ENCODE measurements around the gene CNIH1. TPM values are rescaled to one million over a fixed set of nuclear protein-coding genes. Genes with fewer than 3 reads are reported as not detected.

Gene CNIH1
- total and polyA plus RNA-seq, 7 donors, result 97.6 to 261 (median 147) TPM

- H3K27ac ChIP-seq, result no peak overlapping the region
- no peaks in the 10 kb centered on the region for H3K9me3 ChIP-seq
- intact Hi-C loops (cut with DNase I), result no loop called here
- H3K4me1 ChIP-seq, result no peaks in the 10 kb centered on the region
- no peak for DNase-seq
- TF ChIP-seq CTCF (IDR thresholded peaks at IDR 0.05) (no peak), POLR2AphosphoS5 (IDR thresholded peaks at IDR 0.05) (no peak), POLR2A (IDR thresholded peaks at IDR 0.05) (no peak), EP300 (IDR thresholded peaks at IDR 0.05) (no peak)
- peaks cover 5 to 70% (median 23%) of the 10 kb centered on the region in 4 donors for H3K36me3 ChIP-seq
- no peak overlapping the region for H3K4me3 ChIP-seq
- H3K27me3 ChIP-seq, result no peaks in the 10 kb centered on the region
- WGBS, 2 donors, result 93 to 95% methylated on average over 3 of the region's 3 CpGs
Observed at GRCh38 chr14:54427871-54428270, 13.3 kb downstream of the CNIH1 start.

GRCh38 chr14:54425537-54426274, 15.5 kb downstream of the CNIH1 start:
- DNase-seq, result no peak
- 57 to 71% methylated on average over 3 of the region's 3 CpGs for WGBS, 2 donors
- H3K27ac ChIP-seq, result no peak overlapping the region
- no peaks in the 10 kb centered on the region for H3K9me3 ChIP-seq
- peaks cover 5 to 69% (median 22%) of the 10 kb centered on the region in 4 donors for H3K36me3 ChIP-seq
- no peaks in the 10 kb centered on the region for H3K27me3 ChIP-seq
- H3K4me3 ChIP-seq, result no peak overlapping the region
- intact Hi-C loops (cut with DNase I), result no loop called here
- TF ChIP-seq POLR2A (IDR thresholded peaks at IDR 0.05) (no peak), EP300 (IDR thresholded peaks at IDR 0.05) (no peak), POLR2AphosphoS5 (IDR thresholded peaks at IDR 0.05) (no peak), CTCF (IDR thresholded peaks at IDR 0.05) (no peak)
- no peaks in the 10 kb centered on the region for H3K4me1 ChIP-seq

GRCh38 chr14:54425068-54425467, 16.1 kb downstream of the CNIH1 start:
- Histone ChIP-seq H3K4me3 (no peak overlapping the region), H3K27ac (no peak overlapping the region), H3K9me3 (no peaks in the 10 kb centered on the region), H3K27me3 (no peaks in the 10 kb centered on the region), H3K4me1 (peaks cover 0 to 4% (median 0%) of the 10 kb centered on the region in 4 donors), H3K36me3 (peaks cover 5 to 63% (median 19%) of the 10 kb centered on the region in 4 donors)
- TF ChIP-seq POLR2A (IDR thresholded peaks at IDR 0.05), result no peak
- TF ChIP-seq CTCF (IDR thresholded peaks at IDR 0.05), result no peak
- no peak for TF ChIP-seq POLR2AphosphoS5 (IDR thresholded peaks at IDR 0.05)
- TF ChIP-seq EP300 (IDR thresholded peaks at IDR 0.05), result no peak
- WGBS, 2 donors, result 17 to 61% methylated on average over 2 of the region's 2 CpGs
- intact Hi-C loops (cut with DNase I), result no loop called here
- no peak for DNase-seq

DNA sequence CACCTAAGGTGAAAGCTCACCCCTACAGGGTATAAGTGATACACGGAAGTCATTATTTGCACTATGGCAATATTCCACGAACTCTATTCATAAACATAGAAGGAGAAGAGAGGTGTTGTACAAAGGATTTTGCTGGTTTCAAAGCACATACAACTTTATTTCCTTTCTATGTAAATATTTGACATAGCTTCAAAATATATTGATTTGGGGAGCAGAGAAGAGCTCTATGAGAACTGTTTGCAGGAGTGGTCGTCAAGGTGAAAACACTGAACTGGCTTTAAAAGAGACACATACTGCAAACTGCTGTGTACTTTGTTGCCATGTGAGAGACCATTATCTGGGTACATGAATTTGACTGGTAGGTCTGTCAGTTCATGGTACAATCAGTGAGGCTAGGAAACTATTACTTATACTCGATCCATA, 16.7 kb downstream of the CNIH1 start:
- Histone ChIP-seq H3K4me1 (peaks cover 0 to 4% (median 0%) of the 10 kb centered on the region in 4 donors), H3K4me3 (no peak overlapping the region), H3K27ac (no peak overlapping the region), H3K27me3 (no peaks in the 10 kb centered on the region), H3K9me3 (no peaks in the 10 kb centered on the region), H3K36me3 (peaks cover 5 to 57% (median 14%) of the 10 kb centered on the region in 4 donors)
- no peak for DNase-seq
- WGBS, 2 donors, result 17 to 70% methylated on average over 4 of the region's 4 CpGs
- intact Hi-C loops (cut with DNase I), result no loop called here
- no peak for TF ChIP-seq POLR2AphosphoS5 (IDR thresholded peaks at IDR 0.05)
- no peak for TF ChIP-seq POLR2A (IDR thresholded peaks at IDR 0.05)
- no peak for TF ChIP-seq EP300 (IDR thresholded peaks at IDR 0.05)
- no peak for TF ChIP-seq CTCF (IDR thresholded peaks at IDR 0.05)

Measured in sigmoid colon (tissue), 7 donors.